ENCODE data around the gene ST6GAL1. TPM values are rescaled to one million over a fixed set of nuclear protein-coding genes. Genes with fewer than 3 reads are reported as not detected.

The ST6GAL1 gene
- total RNA-seq (2021) (74.2 and 78.3 TPM in 2 replicates), Bru-seq, nascent RNA (percentile 87 among the genes with signal in this experiment), BruChase-seq, experiment 1, labeled RNA remaining after a 2-hour chase (percentile 86 among the genes with signal in this experiment), BruChase-seq, experiment 2, labeled RNA remaining after a 6-hour chase (percentile 92 among the genes with signal in this experiment)
- long read RNA-seq, full-length matches to known transcripts = 17 of 66 reads
- long read RNA-seq, partial matches to known transcripts = 34 of 66 reads
- long read RNA-seq, other reads (novel, unspliced or antisense) = 15 of 66 reads

DNA sequence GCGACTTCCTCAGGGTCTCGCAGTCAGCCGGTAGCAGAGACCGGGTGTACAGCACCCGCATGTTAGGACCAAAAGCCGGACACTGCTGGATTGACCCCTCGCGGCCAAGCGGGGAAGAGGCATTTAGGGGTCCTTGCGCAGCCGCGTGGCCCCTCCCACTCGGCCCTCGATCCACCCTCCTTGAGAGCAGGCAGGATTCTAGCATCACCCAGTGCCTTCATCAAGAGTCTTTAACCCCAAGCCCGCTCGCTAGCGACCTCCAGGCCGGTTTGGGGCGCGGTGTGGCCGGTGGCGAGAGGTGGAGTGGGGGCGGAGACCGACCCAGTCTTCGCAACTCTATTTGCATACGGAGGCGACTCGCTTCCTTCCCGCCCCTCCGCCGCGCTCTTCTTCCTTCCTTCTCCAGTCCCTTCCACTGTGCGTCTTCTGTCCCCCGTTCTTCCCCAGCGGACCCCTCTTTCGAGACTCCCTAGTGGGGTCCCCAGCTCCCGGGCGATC, at the start of gene ST6GAL1:
TSS of gene ST6GAL1 (plus strand) at position 384 of the 498 bp plus-strand sequence. CDS start 112,178 bp downstream, outside the sequence.
- CTCF ChIA-PET = no interaction called here
- H3K27ac ChIP-seq (ENCODE audit: low read depth, low read length, poor library complexity, severe bottlenecking) = peak within 1 kb of the TSS; percentile 90

GRCh38 chr3:186882150-186882524, 48.2 kb upstream of the ST6GAL1 start:
- intact Hi-C loops (cut with micrococcal nuclease; ENCODE audit: unreplicated experiment) = no loop called here
- TF ChIP-seq CTCF (conservative IDR thresholded peaks at IDR 0.05; ENCODE audit: low read depth, low read length) (no peak), EZH2 (IDR thresholded peaks at IDR 0.05; ENCODE audit: borderline replicate concordance, low read depth, low read length, poor library complexity, severe bottlenecking) (no peak)
- peak; percentile 56 for DNase-seq (ENCODE audit: low spot score)
- BruUV-seq (replicated peaks) = no TSS peak
- ChIA-PET POLR2A (ENCODE audit: low non-redundant PET) (interaction anchor here (0.7 kb wide), 1 partner anchor 13 kb away, joined by 3 read pairs; no protein-coding TSS in a partner anchor), CTCF (interaction anchor here (0.6 to 0.7 kb wide), 2 partner anchors 33 to 938 kb away, joined by 3 read pairs; no protein-coding TSS in a partner anchor)
- H3K27me3 ChIP-seq (replicated peaks; ENCODE audit: insufficient read depth, low read depth, low read length, poor library complexity) = no peaks in the 10 kb centered on the region
- no peak overlapping the region for H3K4me3 ChIP-seq (ENCODE audit: low read depth, low read length, poor library complexity, severe bottlenecking)
- peak overlapping the region; percentile 48 for H3K27ac ChIP-seq (ENCODE audit: low read depth, low read length, poor library complexity, severe bottlenecking)
- no peaks in the 10 kb centered on the region for H3K36me3 ChIP-seq (ENCODE audit: insufficient read depth, low read length, poor library complexity, severe bottlenecking)
- peaks cover under 1% of the 10 kb centered on the region for H3K9me3 ChIP-seq (ENCODE audit: low read depth, low read length, poor library complexity, severe bottlenecking)
- peaks cover 21% of the 10 kb centered on the region for H3K4me1 ChIP-seq (ENCODE audit: insufficient read depth, low read length, poor library complexity, severe bottlenecking)

More for the DNA sequence above, at the start of gene ST6GAL1:
- BruUV-seq (replicated peaks) = no TSS peak
- Histone ChIP-seq H3K9me3 (ENCODE audit: low read depth, low read length, poor library complexity, severe bottlenecking) (no peaks in the 10 kb centered on the region), H3K27me3 (replicated peaks; ENCODE audit: insufficient read depth, low read depth, low read length, poor library complexity) (no peaks in the 10 kb centered on the region), H3K4me1 (ENCODE audit: insufficient read depth, low read length, poor library complexity, severe bottlenecking) (peaks cover 7% of the 10 kb centered on the region), H3K4me3 (ENCODE audit: low read depth, low read length, poor library complexity, severe bottlenecking) (peak within 1 kb of the TSS; percentile 95), H3K36me3 (ENCODE audit: insufficient read depth, low read length, poor library complexity, severe bottlenecking) (peaks cover 22% of the 10 kb centered on the region)
- intact Hi-C loops (cut with micrococcal nuclease; ENCODE audit: unreplicated experiment) = loop anchor here (2.0 kb wide), 1 partner anchor 35 kb away; no protein-coding TSS in a partner anchor
- POLR2A ChIA-PET (ENCODE audit: low non-redundant PET) = no interaction called here
- TF ChIP-seq CTCF (conservative IDR thresholded peaks at IDR 0.05; ENCODE audit: low read depth, low read length) (peak; percentile 45), EZH2 (IDR thresholded peaks at IDR 0.05; ENCODE audit: borderline replicate concordance, low read depth, low read length, poor library complexity, severe bottlenecking) (no peak)
- DNase-seq (ENCODE audit: low spot score) = peak; percentile 67

DNA sequence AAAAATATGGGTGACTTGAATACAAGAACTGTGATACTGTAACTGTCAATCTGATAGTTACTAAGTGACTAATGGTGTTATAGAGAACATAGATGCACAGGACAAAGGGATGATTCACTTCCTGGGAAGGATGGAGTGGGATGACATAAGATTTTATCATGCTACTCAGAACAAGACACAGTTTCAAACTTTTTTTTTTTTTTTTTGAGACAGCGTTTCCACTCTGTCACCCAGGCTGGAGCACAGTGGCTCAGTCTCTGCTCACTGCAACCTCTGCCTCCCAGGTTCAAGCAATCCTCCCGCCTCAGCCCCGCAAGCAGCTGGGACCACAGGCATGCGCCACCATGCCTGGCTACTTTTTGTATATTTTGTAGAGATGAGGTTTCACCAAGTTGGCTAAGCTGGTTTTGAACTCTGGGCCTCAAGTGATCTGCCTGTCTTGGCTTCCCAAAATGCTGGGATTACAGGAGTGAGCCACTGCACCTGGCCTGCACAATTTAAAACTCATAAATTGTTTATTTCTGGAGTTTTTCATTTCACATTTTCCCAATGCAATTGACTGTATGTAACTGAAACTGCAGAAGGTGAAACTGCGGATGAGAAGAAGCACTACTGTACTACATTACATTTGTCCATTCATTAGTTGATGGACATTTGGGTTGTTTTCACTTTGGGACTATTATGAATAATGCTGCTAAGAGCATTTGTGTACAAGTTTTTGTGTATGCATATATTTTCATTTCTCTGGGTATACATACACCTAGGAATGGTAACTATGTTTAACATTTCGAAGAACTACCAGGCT, 47.2 kb upstream of the ST6GAL1 start:
- no peaks in the 10 kb centered on the region for H3K36me3 ChIP-seq (ENCODE audit: insufficient read depth, low read length, poor library complexity, severe bottlenecking)
- TF ChIP-seq EZH2 (IDR thresholded peaks at IDR 0.05; ENCODE audit: borderline replicate concordance, low read depth, low read length, poor library complexity, severe bottlenecking) (no peak), CTCF (conservative IDR thresholded peaks at IDR 0.05; ENCODE audit: low read depth, low read length) (no peak)
- H3K4me1 ChIP-seq (ENCODE audit: insufficient read depth, low read length, poor library complexity, severe bottlenecking) = peaks cover 21% of the 10 kb centered on the region
- CTCF ChIA-PET = no interaction called here
- TSS peak; percentile 67 for BruUV-seq (replicated peaks)
- H3K27me3 ChIP-seq (replicated peaks; ENCODE audit: insufficient read depth, low read depth, low read length, poor library complexity) = no peaks in the 10 kb centered on the region
- no peak overlapping the region for H3K27ac ChIP-seq (ENCODE audit: low read depth, low read length, poor library complexity, severe bottlenecking)
- POLR2A ChIA-PET (ENCODE audit: low non-redundant PET) = no interaction called here
- intact Hi-C loops (cut with micrococcal nuclease; ENCODE audit: unreplicated experiment) = no loop called here
- no peak overlapping the region for H3K4me3 ChIP-seq (ENCODE audit: low read depth, low read length, poor library complexity, severe bottlenecking)
- no peaks in the 10 kb centered on the region for H3K9me3 ChIP-seq (ENCODE audit: low read depth, low read length, poor library complexity, severe bottlenecking)
- DNase-seq (ENCODE audit: low spot score) = peak; percentile 92

Measured in A673 (cell line).